Large intestine (tissue), 3 donors: Measurements from ENCODE around the gene CDKN1A. TPM values are rescaled to one million over a fixed set of nuclear protein-coding genes. Genes with fewer than 3 reads are reported as not detected.
A peak's percentile ranks its signal among the peaks of the same experiment; 100 is the strongest.

ENCODE experiments used
- DNase-seq, 2 donors: peaks; one replicate each; pipeline versions ENCODE4 v3.0.0 to v3.0.0-alpha.2; 2013
- H3K27ac ChIP-seq: one replicate; pipeline ENCODE4 v1.5.1; 2013; ENCODE audit warnings: low read length
- H3K27me3 ChIP-seq: 2 replicates; pipeline ENCODE4 v1.6.1; 2013; ENCODE audit warnings: low read length; ENCODE audit not compliant: control insufficient read depth, insufficient read depth
- H3K36me3 ChIP-seq: 2 replicates; pipeline ENCODE4 v1.6.1; 2013; ENCODE audit warnings: low read length; ENCODE audit not compliant: control insufficient read depth, insufficient read depth
- H3K4me1 ChIP-seq: one replicate; pipeline ENCODE4 v1.6.1; 2013; ENCODE audit warnings: low read length; ENCODE audit not compliant: control insufficient read depth, insufficient read depth
- H3K4me3 ChIP-seq: one replicate; pipeline ENCODE4 v1.5.1; 2013; ENCODE audit warnings: low read length
- H3K9me3 ChIP-seq: one replicate; pipeline ENCODE4 v1.6.1; 2013; ENCODE audit warnings: mild to moderate bottlenecking, low read depth, low read length, moderate library complexity; ENCODE audit not compliant: control insufficient read depth
- WGBS: methylation state at CpG from one replicate; pipeline ENCODE4 v1.1.5; 2013; ENCODE audit warnings: low lambda C conversion rate; ENCODE audit not compliant: insufficient coverage; 5-methylcytosine and 5-hydroxymethylcytosine counted together
- polyA plus RNA-seq: library from polyadenylated mRNA; unstranded; fragments of 120-200 nt; gene quantifications from one replicate; pipeline ENCODE4 v1.2.1, GENCODE V29; 2013

CDKN1A gene
- polyA plus RNA-seq, 1 donor: 183 TPM

GRCh38 chr6:36677059-36677749 is 1.3 kb upstream of the CDKN1A start:
- WGBS: no CpG with 5 or more reads among the region's 7 CpGs
- Histone ChIP-seq H3K4me1 (peaks cover 32% of the 10 kb centered on the region), H3K4me3 (no peak overlapping the region), H3K27ac (peak overlapping the region; percentile 93), H3K9me3 (peaks cover 4% of the 10 kb centered on the region), H3K27me3 (no peaks in the 10 kb centered on the region), H3K36me3 (peaks cover 5% of the 10 kb centered on the region)
- no peak for DNase-seq

GRCh38 chr6:36677753-36678487 is 594 bp upstream of the CDKN1A start:
- Histone ChIP-seq H3K27ac (peak overlapping the region; percentile 93), H3K9me3 (peaks cover 4% of the 10 kb centered on the region), H3K36me3 (peaks cover 5% of the 10 kb centered on the region), H3K27me3 (no peaks in the 10 kb centered on the region), H3K4me3 (peak overlapping the region; percentile 39), H3K4me1 (peaks cover 38% of the 10 kb centered on the region)
- DNase-seq: peak in 1 of 2 donors; percentile 75
- no CpG with 5 or more reads among the region's 10 CpGs for WGBS

- Histone ChIP-seq H3K27ac (peak overlapping the region; percentile 97), H3K27me3 (no peaks in the 10 kb centered on the region), H3K4me3 (peak overlapping the region; percentile 98), H3K36me3 (peaks cover 15% of the 10 kb centered on the region), H3K9me3 (peaks cover 7% of the 10 kb centered on the region), H3K4me1 (peaks cover 51% of the 10 kb centered on the region)
- peak in 1 of 2 donors; percentile 72 for DNase-seq
- no CpG with 5 or more reads among the region's 61 CpGs for WGBS
Measured at GRCh38 chr6:36679043-36679833, 724 bp downstream of the CDKN1A start.

- Histone ChIP-seq H3K4me3 (peak overlapping the region; percentile 20), H3K4me1 (peaks cover 34% of the 10 kb centered on the region), H3K36me3 (peaks cover 44% of the 10 kb centered on the region), H3K27me3 (no peaks in the 10 kb centered on the region), H3K9me3 (peaks cover 7% of the 10 kb centered on the region), H3K27ac (peak overlapping the region; percentile 56)
- DNase-seq: peak; percentile 81 to 93
- WGBS: 67% methylated on average over 1 of the region's 11 CpGs
Measured at GRCh38 chr6:36682328-36683144, 4.0 kb downstream of the CDKN1A start.

- no peaks in the 10 kb centered on the region for H3K27me3 ChIP-seq
- peaks cover 27% of the 10 kb centered on the region for H3K4me1 ChIP-seq
- no peak for DNase-seq
- H3K4me3 ChIP-seq: no peak overlapping the region
- WGBS: no CpG with 5 or more reads among the region's 6 CpGs
- peak overlapping the region; percentile 56 for H3K27ac ChIP-seq
- H3K36me3 ChIP-seq: peaks cover 44% of the 10 kb centered on the region
- H3K9me3 ChIP-seq: peaks cover 7% of the 10 kb centered on the region
Measured at GRCh38 chr6:36683145-36683655, 4.7 kb downstream of the CDKN1A start.

- H3K36me3 ChIP-seq: peaks cover 44% of the 10 kb centered on the region
- peaks cover 25% of the 10 kb centered on the region for H3K4me1 ChIP-seq
- H3K4me3 ChIP-seq: no peak overlapping the region
- H3K9me3 ChIP-seq: peaks cover 4% of the 10 kb centered on the region
- peak overlapping the region; percentile 56 for H3K27ac ChIP-seq
- H3K27me3 ChIP-seq: no peaks in the 10 kb centered on the region
- no peak for DNase-seq
- no CpG with 5 or more reads among the region's 29 CpGs for WGBS
Measured at GRCh38 chr6:36683656-36684446, 5.3 kb downstream of the CDKN1A start.

- Histone ChIP-seq H3K27ac (no peak overlapping the region), H3K4me1 (peaks cover 25% of the 10 kb centered on the region), H3K9me3 (peaks cover 3% of the 10 kb centered on the region), H3K4me3 (no peak overlapping the region), H3K27me3 (no peaks in the 10 kb centered on the region), H3K36me3 (peaks cover 44% of the 10 kb centered on the region)
- DNase-seq: no peak
- no CpG with 5 or more reads among the region's 6 CpGs for WGBS
Measured at GRCh38 chr6:36684447-36684812, 5.9 kb downstream of the CDKN1A start.

- peaks cover 44% of the 10 kb centered on the region for H3K36me3 ChIP-seq
- 100% methylated on average over 3 of the region's 20 CpGs for WGBS
- no peak overlapping the region for H3K27ac ChIP-seq
- H3K9me3 ChIP-seq: peaks cover 3% of the 10 kb centered on the region
- peaks cover 25% of the 10 kb centered on the region for H3K4me1 ChIP-seq
- H3K27me3 ChIP-seq: no peaks in the 10 kb centered on the region
- H3K4me3 ChIP-seq: no peak overlapping the region
- no peak for DNase-seq
Measured at GRCh38 chr6:36685166-36685924, 6.8 kb downstream of the CDKN1A start.
